ENCODE data around the gene BYSL. TPM values are rescaled to one million over a fixed set of nuclear protein-coding genes. Genes with fewer than 3 reads are reported as not detected.

BYSL gene
- total RNA-seq, 1 donor from 2014 or later: 36.5 TPM

DNA sequence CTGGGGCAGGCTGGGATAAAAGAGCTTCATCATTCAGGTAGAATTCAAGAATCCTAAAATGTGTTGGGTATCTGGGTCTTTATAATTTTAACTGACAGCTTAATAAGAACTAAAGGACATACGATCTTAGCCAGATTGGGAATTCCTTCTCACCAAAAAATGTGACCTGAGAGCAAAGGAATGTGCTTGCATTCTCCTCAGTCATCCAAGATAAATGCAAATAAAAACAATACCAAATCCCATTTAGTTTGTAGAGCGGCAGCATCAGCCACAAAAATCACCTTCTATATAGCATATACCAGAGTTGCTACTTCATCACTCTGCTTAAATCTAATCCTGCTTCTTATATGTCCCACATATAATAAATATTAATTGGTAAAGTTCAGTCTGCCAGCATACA lies 43.1 kb upstream of the BYSL start:
- H3K9me3 Mint-ChIP-seq: no peaks in the 10 kb centered on the region
- no peak overlapping the region for H3K4me3 Mint-ChIP-seq
- no peak overlapping the region for H3K27ac Mint-ChIP-seq
- no peaks in the 10 kb centered on the region for H3K4me1 Mint-ChIP-seq (ENCODE audit: unreplicated experiment)
- H3K27me3 Mint-ChIP-seq: no peaks in the 10 kb centered on the region
- TF ChIP-seq, protein P1, sequence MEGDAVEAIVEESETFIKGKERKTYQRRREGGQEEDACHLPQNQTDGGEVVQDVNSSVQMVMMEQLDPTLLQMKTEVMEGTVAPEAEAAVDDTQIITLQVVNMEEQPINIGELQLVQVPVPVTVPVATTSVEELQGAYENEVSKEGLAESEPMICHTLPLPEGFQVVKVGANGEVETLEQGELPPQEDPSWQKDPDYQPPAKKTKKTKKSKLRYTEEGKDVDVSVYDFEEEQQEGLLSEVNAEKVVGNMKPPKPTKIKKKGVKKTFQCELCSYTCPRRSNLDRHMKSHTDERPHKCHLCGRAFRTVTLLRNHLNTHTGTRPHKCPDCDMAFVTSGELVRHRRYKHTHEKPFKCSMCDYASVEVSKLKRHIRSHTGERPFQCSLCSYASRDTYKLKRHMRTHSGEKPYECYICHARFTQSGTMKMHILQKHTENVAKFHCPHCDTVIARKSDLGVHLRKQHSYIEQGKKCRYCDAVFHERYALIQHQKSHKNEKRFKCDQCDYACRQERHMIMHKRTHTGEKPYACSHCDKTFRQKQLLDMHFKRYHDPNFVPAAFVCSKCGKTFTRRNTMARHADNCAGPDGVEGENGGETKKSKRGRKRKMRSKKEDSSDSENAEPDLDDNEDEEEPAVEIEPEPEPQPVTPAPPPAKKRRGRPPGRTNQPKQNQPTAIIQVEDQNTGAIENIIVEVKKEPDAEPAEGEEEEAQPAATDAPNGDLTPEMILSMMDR (conservative IDR thresholded peaks at IDR 0.05): no peak
- no peaks in the 10 kb centered on the region for H3K36me3 Mint-ChIP-seq
- DNase-seq (ENCODE audit: extremely low spot score, unreplicated experiment): no peak

DNA sequence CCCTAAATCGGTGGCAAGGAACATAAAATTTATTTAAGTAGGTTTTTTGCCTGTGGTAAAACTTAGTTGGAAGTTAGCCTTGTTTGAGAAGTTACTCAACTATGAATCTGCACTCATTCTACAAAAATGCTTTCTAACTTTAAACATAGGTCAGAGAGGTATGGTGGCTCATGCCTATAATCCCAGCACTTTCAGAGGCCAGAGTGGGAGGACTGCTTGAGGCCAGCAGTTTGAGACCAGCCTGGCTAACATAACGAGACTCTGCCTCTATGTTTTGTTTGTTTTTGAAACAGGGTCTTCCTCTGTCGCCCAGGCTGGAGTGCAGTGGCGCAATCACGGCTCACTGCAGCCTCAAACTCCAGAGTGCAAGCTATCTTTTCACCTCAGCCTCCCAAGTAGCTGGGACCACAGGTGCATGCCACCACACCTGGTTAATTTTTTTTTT lies 42.3 kb upstream of the BYSL start:
- TF ChIP-seq, protein P1 (conservative IDR thresholded peaks at IDR 0.05): no peak
- no peak for DNase-seq (ENCODE audit: extremely low spot score, unreplicated experiment)
- no peaks in the 10 kb centered on the region for H3K27me3 Mint-ChIP-seq
- H3K4me1 Mint-ChIP-seq (ENCODE audit: unreplicated experiment): no peaks in the 10 kb centered on the region
- H3K9me3 Mint-ChIP-seq: no peaks in the 10 kb centered on the region
- H3K4me3 Mint-ChIP-seq: no peak overlapping the region
- no peaks in the 10 kb centered on the region for H3K36me3 Mint-ChIP-seq
- H3K27ac Mint-ChIP-seq: no peak overlapping the region

DNA sequence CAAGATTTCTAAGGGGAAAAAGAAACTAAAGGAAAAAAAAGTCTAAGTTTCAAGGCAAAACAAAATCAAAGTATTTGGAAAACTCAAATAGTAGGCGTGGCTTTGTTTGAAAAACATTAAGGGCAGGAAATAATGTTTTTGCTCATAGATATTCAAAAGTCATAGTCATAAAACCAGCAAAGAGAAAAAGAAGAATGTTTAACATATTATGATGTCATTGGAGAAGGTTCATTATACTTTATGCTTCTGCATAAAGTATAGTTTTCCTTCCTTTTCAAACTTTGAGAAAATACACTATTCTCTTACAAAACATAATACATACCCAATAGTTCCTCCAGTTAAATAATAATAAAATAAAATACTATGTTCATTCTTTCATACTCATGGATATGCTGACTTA lies 39.8 kb upstream of the BYSL start:
- DNase-seq (ENCODE audit: extremely low spot score, unreplicated experiment): no peak
- no peak overlapping the region for H3K4me3 Mint-ChIP-seq
- TF ChIP-seq, protein P1 (conservative IDR thresholded peaks at IDR 0.05): no peak
- H3K4me1 Mint-ChIP-seq (ENCODE audit: unreplicated experiment): no peaks in the 10 kb centered on the region
- H3K27me3 Mint-ChIP-seq: no peaks in the 10 kb centered on the region
- H3K27ac Mint-ChIP-seq: no peak overlapping the region
- H3K9me3 Mint-ChIP-seq: no peaks in the 10 kb centered on the region
- no peaks in the 10 kb centered on the region for H3K36me3 Mint-ChIP-seq

DNA sequence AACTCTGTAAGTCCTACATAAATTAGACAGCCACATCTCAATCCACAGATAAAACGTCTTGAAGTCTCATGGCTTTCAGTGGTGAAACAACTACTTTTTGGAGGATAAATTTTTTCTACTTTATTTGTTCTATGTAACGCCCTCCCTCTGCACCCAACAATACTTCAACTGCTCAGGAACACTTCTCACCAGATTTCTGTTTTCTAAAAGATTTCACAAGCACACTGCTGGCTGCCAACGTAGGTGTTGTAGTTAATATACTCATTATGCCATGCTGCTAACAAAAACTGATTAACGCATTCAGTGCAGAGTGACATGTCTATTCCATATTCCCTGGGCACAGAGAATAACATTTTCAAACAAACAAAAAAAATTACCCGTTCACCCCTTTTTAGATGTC lies 36.3 kb upstream of the BYSL start:
- Mint-ChIP-seq H3K27ac (no peak overlapping the region), H3K27me3 (no peaks in the 10 kb centered on the region), H3K36me3 (no peaks in the 10 kb centered on the region), H3K4me1 (ENCODE audit: unreplicated experiment) (peaks cover 5% of the 10 kb centered on the region), H3K4me3 (no peak overlapping the region), H3K9me3 (no peaks in the 10 kb centered on the region)
- TF ChIP-seq, protein P1 (conservative IDR thresholded peaks at IDR 0.05): no peak
- DNase-seq (ENCODE audit: extremely low spot score, unreplicated experiment): no peak

GRCh38 chr6:41885930-41886329 lies 35.4 kb upstream of the BYSL start:
- Mint-ChIP-seq H3K36me3 (no peaks in the 10 kb centered on the region), H3K27ac (no peak overlapping the region), H3K4me3 (no peak overlapping the region), H3K4me1 (ENCODE audit: unreplicated experiment) (peaks cover 5% of the 10 kb centered on the region), H3K27me3 (no peaks in the 10 kb centered on the region), H3K9me3 (no peaks in the 10 kb centered on the region)
- TF ChIP-seq, protein P1 (conservative IDR thresholded peaks at IDR 0.05): no peak
- DNase-seq (ENCODE audit: extremely low spot score, unreplicated experiment): no peak

- no peak for DNase-seq (ENCODE audit: extremely low spot score, unreplicated experiment)
- H3K4me3 Mint-ChIP-seq: no peak overlapping the region
- no peaks in the 10 kb centered on the region for H3K9me3 Mint-ChIP-seq
- H3K36me3 Mint-ChIP-seq: no peaks in the 10 kb centered on the region
- TF ChIP-seq, protein P1 (conservative IDR thresholded peaks at IDR 0.05): no peak
- peaks cover 5% of the 10 kb centered on the region for H3K4me1 Mint-ChIP-seq (ENCODE audit: unreplicated experiment)
- no peaks in the 10 kb centered on the region for H3K27me3 Mint-ChIP-seq
- H3K27ac Mint-ChIP-seq: no peak overlapping the region
Measured at GRCh38 chr6:41887331-41887751, 34.0 kb upstream of the BYSL start.
